ENCODE data around the gene CD22.

Gene CD22

DNA sequence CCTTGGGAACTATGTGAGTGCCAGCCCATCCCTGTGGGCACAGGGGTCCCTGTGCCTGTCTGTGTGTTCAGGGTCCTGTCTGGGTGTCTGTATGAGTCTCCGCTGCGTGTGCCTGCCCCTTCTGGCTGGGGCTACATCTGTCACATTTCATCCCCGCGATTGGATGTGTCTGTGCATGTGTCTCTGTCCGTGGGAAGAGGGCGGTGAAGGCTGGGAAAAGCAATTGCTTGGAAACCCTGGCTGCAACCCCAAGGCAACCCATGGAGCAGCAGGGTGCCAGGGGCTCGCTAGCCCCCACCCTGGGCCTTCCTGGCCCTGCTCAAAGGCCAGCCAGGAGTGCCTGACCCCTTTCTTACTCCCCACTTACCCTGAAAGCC, 35.6 kb upstream of the CD22 start:
- no peak for TF ChIP-seq ZFX (IDR thresholded peaks at IDR 0.05)
- TF ChIP-seq, protein P1, sequence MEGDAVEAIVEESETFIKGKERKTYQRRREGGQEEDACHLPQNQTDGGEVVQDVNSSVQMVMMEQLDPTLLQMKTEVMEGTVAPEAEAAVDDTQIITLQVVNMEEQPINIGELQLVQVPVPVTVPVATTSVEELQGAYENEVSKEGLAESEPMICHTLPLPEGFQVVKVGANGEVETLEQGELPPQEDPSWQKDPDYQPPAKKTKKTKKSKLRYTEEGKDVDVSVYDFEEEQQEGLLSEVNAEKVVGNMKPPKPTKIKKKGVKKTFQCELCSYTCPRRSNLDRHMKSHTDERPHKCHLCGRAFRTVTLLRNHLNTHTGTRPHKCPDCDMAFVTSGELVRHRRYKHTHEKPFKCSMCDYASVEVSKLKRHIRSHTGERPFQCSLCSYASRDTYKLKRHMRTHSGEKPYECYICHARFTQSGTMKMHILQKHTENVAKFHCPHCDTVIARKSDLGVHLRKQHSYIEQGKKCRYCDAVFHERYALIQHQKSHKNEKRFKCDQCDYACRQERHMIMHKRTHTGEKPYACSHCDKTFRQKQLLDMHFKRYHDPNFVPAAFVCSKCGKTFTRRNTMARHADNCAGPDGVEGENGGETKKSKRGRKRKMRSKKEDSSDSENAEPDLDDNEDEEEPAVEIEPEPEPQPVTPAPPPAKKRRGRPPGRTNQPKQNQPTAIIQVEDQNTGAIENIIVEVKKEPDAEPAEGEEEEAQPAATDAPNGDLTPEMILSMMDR (conservative IDR thresholded peaks at IDR 0.05) = no peak
- no peak overlapping the region for H3K27ac ChIP-seq

DNA sequence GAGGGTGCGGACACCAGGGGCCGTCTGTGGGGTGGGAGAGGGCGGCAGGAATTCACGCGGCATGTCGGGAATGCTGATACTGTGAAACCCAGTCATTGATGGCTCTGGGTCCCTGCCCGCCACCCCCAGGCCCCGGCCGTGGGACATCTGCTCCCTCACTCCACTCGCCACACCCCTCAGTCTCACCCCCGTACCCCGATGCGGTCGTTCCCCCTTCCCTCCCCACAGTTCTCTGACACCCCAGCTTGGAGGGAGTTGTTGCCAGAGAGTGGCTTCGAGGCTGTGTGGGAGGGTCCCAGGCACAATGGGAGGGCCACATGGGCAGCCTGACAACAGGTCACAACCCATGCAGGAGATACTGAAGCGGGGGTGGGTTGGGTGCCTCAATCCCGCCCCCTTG, 35.2 kb upstream of the CD22 start:
- TF ChIP-seq, protein P1 (conservative IDR thresholded peaks at IDR 0.05) = no peak
- H3K27ac ChIP-seq = no peak overlapping the region

DNA sequence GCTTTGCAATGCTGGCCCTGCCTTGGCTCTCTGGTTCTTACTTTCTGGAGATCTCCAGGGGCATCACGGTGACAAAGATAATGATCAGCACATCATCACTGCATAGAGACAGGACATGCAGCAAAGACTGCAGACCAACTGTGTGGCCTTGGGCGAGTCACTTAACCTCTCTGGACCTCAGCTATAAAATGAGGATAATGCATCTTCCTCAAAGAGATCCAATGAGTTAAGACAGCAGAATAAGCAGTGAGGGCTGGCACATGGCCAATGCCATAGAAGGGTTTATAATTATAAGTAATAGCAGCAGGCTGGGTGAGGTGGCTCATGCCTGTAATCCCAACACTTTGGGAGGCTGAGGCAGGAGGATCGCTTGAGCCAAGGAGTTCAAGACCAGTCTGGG, 34.7 kb upstream of the CD22 start:
- TF ChIP-seq, protein P1 (conservative IDR thresholded peaks at IDR 0.05) = no peak
- no peak for TF ChIP-seq ZFX (IDR thresholded peaks at IDR 0.05)
- H3K27ac ChIP-seq = no peak overlapping the region

DNA sequence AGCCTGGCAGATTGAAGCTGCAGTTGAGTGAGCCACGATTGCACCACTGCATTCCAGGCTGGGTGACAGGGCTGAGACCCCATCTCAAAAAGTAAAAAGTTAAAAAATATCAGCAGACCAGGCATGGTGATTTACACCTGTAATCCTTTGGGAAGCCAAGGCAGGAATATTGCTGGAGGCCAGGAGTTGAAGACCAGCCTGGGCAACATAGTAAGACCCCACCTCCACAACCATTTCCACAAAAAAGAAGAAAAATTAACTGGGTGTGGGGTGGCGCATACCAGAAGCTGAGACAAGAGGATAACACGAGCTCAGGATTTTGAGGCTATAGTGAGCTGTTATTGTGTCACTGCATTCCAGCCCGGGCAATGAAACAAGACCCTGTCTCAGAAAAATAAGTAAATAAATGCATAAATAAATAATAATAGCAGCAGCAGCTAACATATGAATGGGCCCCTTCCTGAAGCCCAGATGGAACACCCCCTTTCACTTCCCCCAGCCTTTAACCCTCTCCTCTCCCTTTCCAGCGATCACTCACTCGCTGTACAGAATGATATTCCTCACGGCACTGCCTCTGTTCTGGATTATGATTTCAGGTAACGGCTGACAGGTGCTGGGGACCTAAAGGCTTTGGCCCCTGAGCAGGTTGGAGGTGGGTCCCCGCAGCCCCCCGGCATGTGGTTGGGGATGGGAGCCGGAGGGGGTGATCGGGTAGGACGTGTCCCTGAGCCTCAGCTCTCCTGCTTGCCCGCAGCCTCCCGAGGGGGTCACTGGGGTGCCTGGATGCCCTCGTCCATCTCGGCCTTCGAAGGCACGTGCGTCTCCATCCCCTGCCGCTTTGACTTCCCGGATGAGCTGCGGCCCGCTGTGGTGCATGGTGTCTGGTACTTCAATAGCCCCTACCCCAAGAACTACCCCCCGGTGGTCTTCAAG, 33.9 kb upstream of the CD22 start:
- H3K27ac ChIP-seq = no peak overlapping the region
- no peak for TF ChIP-seq ZFX (IDR thresholded peaks at IDR 0.05)
- TF ChIP-seq, protein P1 (conservative IDR thresholded peaks at IDR 0.05) = no peak

DNA sequence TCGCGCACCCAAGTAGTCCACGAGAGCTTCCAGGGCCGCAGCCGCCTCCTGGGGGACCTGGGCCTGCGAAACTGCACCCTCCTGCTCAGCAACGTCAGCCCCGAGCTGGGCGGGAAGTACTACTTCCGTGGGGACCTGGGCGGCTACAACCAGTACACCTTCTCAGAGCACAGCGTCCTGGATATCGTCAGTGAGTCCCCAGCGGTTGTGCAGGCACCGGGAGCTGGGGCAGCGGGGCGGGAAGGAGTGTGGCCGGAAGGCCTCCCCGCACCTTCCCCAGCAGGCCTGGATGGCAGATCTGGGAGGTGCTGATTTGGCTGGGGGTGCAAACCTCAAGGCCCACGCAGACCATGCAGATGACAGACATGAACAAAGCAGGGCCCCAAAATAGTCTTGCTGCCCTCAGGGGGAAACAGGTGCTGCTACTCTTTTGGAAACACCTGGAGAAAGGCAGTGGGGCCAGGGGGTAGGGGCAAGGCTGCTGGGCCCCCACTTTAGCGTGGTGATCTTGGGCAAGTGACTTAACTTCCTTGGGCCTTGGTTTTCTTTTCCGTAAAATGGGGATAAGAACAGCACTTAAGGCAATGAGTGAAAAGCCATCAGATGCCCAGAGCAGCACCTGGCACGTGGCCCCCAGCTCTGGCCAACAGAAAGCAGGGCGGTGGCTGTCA, 33.1 kb upstream of the CD22 start:
- H3K27ac ChIP-seq = no peak overlapping the region
- TF ChIP-seq, protein P1 (conservative IDR thresholded peaks at IDR 0.05) = no peak
- TF ChIP-seq ZFX (IDR thresholded peaks at IDR 0.05) = no peak

DNA sequence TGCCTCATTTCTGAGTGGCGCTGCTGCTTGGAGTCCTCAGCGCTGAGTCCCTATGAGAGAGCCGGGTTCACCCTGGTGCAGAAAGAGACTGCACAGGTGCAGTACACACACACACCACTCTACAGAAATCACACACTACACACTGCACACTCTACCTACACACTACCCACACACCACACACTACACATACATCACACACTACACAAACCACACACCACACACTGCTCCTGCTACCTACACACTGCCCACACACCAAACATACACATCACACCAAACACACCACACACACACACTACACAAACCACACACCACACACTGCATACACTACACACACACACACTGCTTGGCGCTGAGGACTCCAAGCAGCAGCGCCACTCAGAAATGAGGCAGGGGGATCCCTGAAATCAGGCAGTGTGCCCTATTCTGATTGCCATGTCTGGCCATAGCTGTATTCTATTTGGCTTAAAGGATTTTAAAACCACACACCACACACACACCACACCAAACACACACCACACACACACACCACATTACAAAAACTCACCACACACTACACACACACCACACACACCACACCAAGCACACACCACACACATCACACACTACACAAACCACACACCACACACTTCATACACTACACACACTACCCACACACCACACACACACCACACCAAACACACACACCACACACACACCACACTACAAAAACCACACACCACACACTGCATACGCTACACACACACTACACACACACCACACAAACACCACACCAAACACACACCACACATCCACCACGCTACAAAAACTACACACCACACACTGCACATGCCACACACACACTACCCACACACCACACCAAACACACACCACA, 32.1 kb upstream of the CD22 start:
- no peak for TF ChIP-seq ZFX (IDR thresholded peaks at IDR 0.05)
- TF ChIP-seq, protein P1 (conservative IDR thresholded peaks at IDR 0.05) = no peak

More for the DNA sequence above, 32.1 kb upstream of the CD22 start:
- H3K27ac ChIP-seq = no peak overlapping the region

Data from C4-2B (cell line).